ENCODE results near the gene KCND2. TPM values are rescaled to one million over a fixed set of nuclear protein-coding genes. Genes with fewer than 3 reads are reported as not detected.

KCND2 gene
- polyA plus RNA-seq, 4 donors, result 0.22 to 0.28 TPM; not detected in 2

DNA sequence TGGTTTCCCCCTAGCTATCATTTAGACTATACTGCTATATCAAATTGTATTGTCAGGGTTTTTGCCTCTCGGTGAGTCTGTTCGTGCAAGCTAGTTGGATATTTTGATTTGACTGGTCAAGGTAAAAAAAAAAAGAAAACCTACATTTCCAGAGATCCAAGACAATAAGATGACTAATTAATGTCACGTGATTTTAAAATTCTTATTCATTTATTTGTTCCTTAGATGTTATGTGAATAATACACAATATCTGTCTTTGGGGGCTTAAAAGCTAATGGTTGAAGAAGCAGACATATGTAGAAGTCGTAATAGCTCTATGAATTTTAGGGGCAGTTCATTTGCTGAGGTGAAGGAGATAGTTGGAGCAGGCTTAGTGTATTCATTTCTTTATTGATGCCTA is 191.1 kb downstream of the KCND2 start:
- Histone ChIP-seq H3K4me3 (ENCODE audit: low read depth in 1 of 3, low read length in 3 of 3) (no peak overlapping the region), H3K9me3 (ENCODE audit: control insufficient read depth in 2 of 2, insufficient read depth in 1 of 2, low read depth in 1 of 2, low read length in 1 of 2) (no peaks in the 10 kb centered on the region), H3K4me1 (ENCODE audit: control insufficient read depth in 3 of 3, insufficient read depth in 2 of 3, low read depth in 1 of 3, low read length in 2 of 3) (no peaks in the 10 kb centered on the region), H3K27me3 (ENCODE audit: control insufficient read depth in 3 of 3, insufficient read depth in 3 of 3, low read length in 3 of 3) (no peaks in the 10 kb centered on the region), H3K27ac (ENCODE audit: low read depth in 1 of 3, low read length in 2 of 3) (no peak overlapping the region), H3K36me3 (ENCODE audit: control insufficient read depth in 3 of 3, insufficient read depth in 2 of 3, low read depth in 1 of 3, low read length in 3 of 3) (no peaks in the 10 kb centered on the region)
- FAIRE-seq, result no peak
- WGBS, 3 donors, result 81 to 87% (median 86%) methylated on average over 4 of the region's 4 CpGs
- DNase-seq, result no peak

DNA sequence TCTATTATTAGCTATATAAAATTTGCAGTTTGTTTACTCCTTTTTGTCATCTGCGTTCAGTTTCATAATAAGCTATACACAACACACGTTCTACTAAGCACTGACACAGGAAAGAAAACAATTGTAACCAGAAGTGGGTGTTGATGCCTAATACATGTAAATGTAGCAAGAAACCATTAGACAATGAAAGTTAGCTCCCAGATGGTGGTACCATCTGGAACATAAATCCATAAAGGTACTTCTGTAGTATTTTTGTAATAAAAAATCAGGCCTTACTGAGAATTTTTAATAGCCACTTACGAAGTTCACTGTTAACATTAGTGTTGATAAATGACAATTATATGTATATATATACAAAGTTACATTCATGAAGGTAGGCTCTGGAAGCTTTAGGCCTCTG is 194.7 kb downstream of the KCND2 start:
- 64 to 79% (median 72%) methylated on average over 3 of the region's 3 CpGs for WGBS, 3 donors
- FAIRE-seq, result no peak

GRCh38 chr7:120468611-120469010 is 195.6 kb downstream of the KCND2 start:
- Histone ChIP-seq H3K4me1 (ENCODE audit: control insufficient read depth in 3 of 3, insufficient read depth in 2 of 3, low read depth in 1 of 3, low read length in 2 of 3) (no peaks in the 10 kb centered on the region), H3K4me3 (ENCODE audit: low read depth in 1 of 3, low read length in 3 of 3) (no peak overlapping the region), H3K9me3 (ENCODE audit: control insufficient read depth in 2 of 2, insufficient read depth in 1 of 2, low read depth in 1 of 2, low read length in 1 of 2) (no peaks in the 10 kb centered on the region), H3K36me3 (ENCODE audit: control insufficient read depth in 3 of 3, insufficient read depth in 2 of 3, low read depth in 1 of 3, low read length in 3 of 3) (no peaks in the 10 kb centered on the region), H3K27me3 (ENCODE audit: control insufficient read depth in 3 of 3, insufficient read depth in 3 of 3, low read length in 3 of 3) (no peaks in the 10 kb centered on the region), H3K27ac (ENCODE audit: low read depth in 1 of 3, low read length in 2 of 3) (no peak overlapping the region)
- FAIRE-seq (no peak), DNase-seq (no peak)
- 59 to 60% (median 60%) methylated on average over 3 of the region's 3 CpGs for WGBS, 3 donors

More for the DNA sequence above, 194.7 kb downstream of the KCND2 start:
- H3K27me3 ChIP-seq (ENCODE audit: control insufficient read depth in 3 of 3, insufficient read depth in 3 of 3, low read length in 3 of 3), result no peaks in the 10 kb centered on the region
- H3K27ac ChIP-seq (ENCODE audit: low read depth in 1 of 3, low read length in 2 of 3), result no peak overlapping the region
- no peaks in the 10 kb centered on the region for H3K4me1 ChIP-seq (ENCODE audit: control insufficient read depth in 3 of 3, insufficient read depth in 2 of 3, low read depth in 1 of 3, low read length in 2 of 3)
- H3K4me3 ChIP-seq (ENCODE audit: low read depth in 1 of 3, low read length in 3 of 3), result no peak overlapping the region
- H3K9me3 ChIP-seq (ENCODE audit: control insufficient read depth in 2 of 2, insufficient read depth in 1 of 2, low read depth in 1 of 2, low read length in 1 of 2), result no peaks in the 10 kb centered on the region
- DNase-seq, result no peak
- H3K36me3 ChIP-seq (ENCODE audit: control insufficient read depth in 3 of 3, insufficient read depth in 2 of 3, low read depth in 1 of 3, low read length in 3 of 3), result no peaks in the 10 kb centered on the region

GRCh38 chr7:120472892-120473291 is 199.9 kb downstream of the KCND2 start:
- Histone ChIP-seq H3K9me3 (ENCODE audit: control insufficient read depth in 2 of 2, insufficient read depth in 1 of 2, low read depth in 1 of 2, low read length in 1 of 2) (no peaks in the 10 kb centered on the region), H3K4me3 (ENCODE audit: low read depth in 1 of 3, low read length in 3 of 3) (no peak overlapping the region), H3K27me3 (ENCODE audit: control insufficient read depth in 3 of 3, insufficient read depth in 3 of 3, low read length in 3 of 3) (no peaks in the 10 kb centered on the region), H3K4me1 (ENCODE audit: control insufficient read depth in 3 of 3, insufficient read depth in 2 of 3, low read depth in 1 of 3, low read length in 2 of 3) (no peaks in the 10 kb centered on the region), H3K36me3 (ENCODE audit: control insufficient read depth in 3 of 3, insufficient read depth in 2 of 3, low read depth in 1 of 3, low read length in 3 of 3) (no peaks in the 10 kb centered on the region), H3K27ac (ENCODE audit: low read depth in 1 of 3, low read length in 2 of 3) (no peak overlapping the region)
- DNase-seq, result no peak
- no peak for FAIRE-seq
- 85 to 94% (median 94%) methylated on average over 3 of the region's 3 CpGs for WGBS, 3 donors

DNA sequence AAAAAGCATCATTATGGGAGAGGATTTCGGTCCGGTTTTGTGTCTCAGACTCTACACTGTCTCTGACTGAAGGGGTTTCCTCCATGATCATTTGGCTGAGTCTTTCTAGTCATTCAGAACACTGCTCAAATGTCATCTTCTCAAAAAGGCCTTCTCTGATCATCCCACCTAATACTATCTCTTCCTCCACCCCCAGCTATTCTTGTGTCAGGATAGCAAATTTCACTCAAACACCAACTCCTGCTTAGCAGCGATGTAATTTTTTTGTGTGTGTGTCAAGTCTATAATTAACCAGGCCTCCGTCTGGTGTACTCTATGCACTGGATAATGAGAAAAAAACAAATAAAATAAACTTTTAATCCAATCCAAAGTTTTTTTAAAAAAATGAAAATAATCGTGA is 200.4 kb downstream of the KCND2 start:
- H3K4me1 ChIP-seq (ENCODE audit: control insufficient read depth in 3 of 3, insufficient read depth in 2 of 3, low read depth in 1 of 3, low read length in 2 of 3), result no peaks in the 10 kb centered on the region
- 82 to 84% (median 84%) methylated on average over 5 of the region's 5 CpGs for WGBS, 3 donors
- FAIRE-seq (no peak), DNase-seq (no peak)
- no peaks in the 10 kb centered on the region for H3K27me3 ChIP-seq (ENCODE audit: control insufficient read depth in 3 of 3, insufficient read depth in 3 of 3, low read length in 3 of 3)
- H3K27ac ChIP-seq (ENCODE audit: low read depth in 1 of 3, low read length in 2 of 3), result no peak overlapping the region
- H3K4me3 ChIP-seq (ENCODE audit: low read depth in 1 of 3, low read length in 3 of 3), result no peak overlapping the region
- H3K9me3 ChIP-seq (ENCODE audit: control insufficient read depth in 2 of 2, insufficient read depth in 1 of 2, low read depth in 1 of 2, low read length in 1 of 2), result no peaks in the 10 kb centered on the region
- no peaks in the 10 kb centered on the region for H3K36me3 ChIP-seq (ENCODE audit: control insufficient read depth in 3 of 3, insufficient read depth in 2 of 3, low read depth in 1 of 3, low read length in 3 of 3)

DNA sequence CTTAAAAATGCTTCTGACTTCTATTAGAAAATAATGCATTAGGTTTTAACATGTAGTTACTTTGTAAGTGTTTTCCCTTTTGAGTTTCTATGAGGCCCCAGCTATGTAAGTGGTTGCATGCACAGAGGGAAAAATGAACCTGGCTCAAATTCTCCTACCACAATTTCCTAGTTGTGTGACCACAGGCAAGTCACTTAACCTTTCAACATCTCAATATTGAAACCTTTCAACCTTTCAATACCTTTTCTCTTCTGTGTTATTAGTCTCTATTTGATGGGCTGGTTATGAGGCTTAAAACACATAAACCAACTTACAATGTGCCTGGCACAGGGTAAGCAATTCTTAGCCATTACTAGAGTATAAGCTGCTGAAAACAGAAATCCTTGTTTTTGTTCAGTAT is 203.0 kb downstream of the KCND2 start:
- Histone ChIP-seq H3K27ac (ENCODE audit: low read depth in 1 of 3, low read length in 2 of 3) (no peak overlapping the region), H3K4me3 (ENCODE audit: low read depth in 1 of 3, low read length in 3 of 3) (no peak overlapping the region), H3K4me1 (ENCODE audit: control insufficient read depth in 3 of 3, insufficient read depth in 2 of 3, low read depth in 1 of 3, low read length in 2 of 3) (no peaks in the 10 kb centered on the region), H3K9me3 (ENCODE audit: control insufficient read depth in 2 of 2, insufficient read depth in 1 of 2, low read depth in 1 of 2, low read length in 1 of 2) (no peaks in the 10 kb centered on the region), H3K27me3 (ENCODE audit: control insufficient read depth in 3 of 3, insufficient read depth in 3 of 3, low read length in 3 of 3) (no peaks in the 10 kb centered on the region), H3K36me3 (ENCODE audit: control insufficient read depth in 3 of 3, insufficient read depth in 2 of 3, low read depth in 1 of 3, low read length in 3 of 3) (no peaks in the 10 kb centered on the region)
- no peak for DNase-seq
- FAIRE-seq, result no peak

- no peak for FAIRE-seq
- no peak for DNase-seq
Observed at GRCh38 chr7:120480472-120480871, 207.5 kb downstream of the KCND2 start.

GRCh38 chr7:120480930-120481329 is 208.0 kb downstream of the KCND2 start:
- Histone ChIP-seq H3K27me3 (ENCODE audit: control insufficient read depth in 3 of 3, insufficient read depth in 3 of 3, low read length in 3 of 3) (no peaks in the 10 kb centered on the region), H3K4me1 (ENCODE audit: control insufficient read depth in 3 of 3, insufficient read depth in 2 of 3, low read depth in 1 of 3, low read length in 2 of 3) (no peaks in the 10 kb centered on the region), H3K27ac (ENCODE audit: low read depth in 1 of 3, low read length in 2 of 3) (no peak overlapping the region), H3K4me3 (ENCODE audit: low read depth in 1 of 3, low read length in 3 of 3) (no peak overlapping the region), H3K36me3 (ENCODE audit: control insufficient read depth in 3 of 3, insufficient read depth in 2 of 3, low read depth in 1 of 3, low read length in 3 of 3) (no peaks in the 10 kb centered on the region), H3K9me3 (ENCODE audit: control insufficient read depth in 2 of 2, insufficient read depth in 1 of 2, low read depth in 1 of 2, low read length in 1 of 2) (no peaks in the 10 kb centered on the region)
- FAIRE-seq (no peak), DNase-seq (no peak)
- 89 to 93% (median 92%) methylated on average over 5 of the region's 5 CpGs for WGBS, 3 donors

More at GRCh38 chr7:120480472-120480871, 207.5 kb downstream of the KCND2 start:
- Histone ChIP-seq H3K4me3 (ENCODE audit: low read depth in 1 of 3, low read length in 3 of 3) (no peak overlapping the region), H3K9me3 (ENCODE audit: control insufficient read depth in 2 of 2, insufficient read depth in 1 of 2, low read depth in 1 of 2, low read length in 1 of 2) (no peaks in the 10 kb centered on the region), H3K4me1 (ENCODE audit: control insufficient read depth in 3 of 3, insufficient read depth in 2 of 3, low read depth in 1 of 3, low read length in 2 of 3) (no peaks in the 10 kb centered on the region), H3K27me3 (ENCODE audit: control insufficient read depth in 3 of 3, insufficient read depth in 3 of 3, low read length in 3 of 3) (no peaks in the 10 kb centered on the region), H3K36me3 (ENCODE audit: control insufficient read depth in 3 of 3, insufficient read depth in 2 of 3, low read depth in 1 of 3, low read length in 3 of 3) (no peaks in the 10 kb centered on the region), H3K27ac (ENCODE audit: low read depth in 1 of 3, low read length in 2 of 3) (no peak overlapping the region)
- 85 to 89% (median 85%) methylated on average over 2 of the region's 2 CpGs for WGBS, 3 donors

DNA sequence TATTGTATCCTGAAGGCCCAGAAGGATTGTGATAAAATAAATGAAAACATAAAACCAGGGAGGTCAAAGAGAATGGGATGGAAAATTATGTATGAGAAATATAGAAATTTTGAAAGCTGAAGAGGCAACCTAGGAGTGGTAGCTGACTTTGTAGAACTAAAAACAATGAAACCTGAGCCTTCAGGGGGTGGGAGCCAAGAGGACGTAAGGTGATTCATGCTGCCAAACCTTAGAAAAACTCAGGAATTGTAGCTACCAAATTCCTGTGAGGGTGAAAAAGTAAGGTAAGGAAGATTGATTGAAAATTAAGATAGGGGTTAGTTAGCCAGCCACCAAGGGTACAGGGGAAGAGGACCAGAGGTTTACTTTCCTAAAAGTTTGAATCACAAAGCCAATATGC is 213.2 kb downstream of the KCND2 start:
- Histone ChIP-seq H3K27ac (ENCODE audit: low read depth in 1 of 3, low read length in 2 of 3) (no peak overlapping the region), H3K36me3 (ENCODE audit: control insufficient read depth in 3 of 3, insufficient read depth in 2 of 3, low read depth in 1 of 3, low read length in 3 of 3) (no peaks in the 10 kb centered on the region), H3K9me3 (ENCODE audit: control insufficient read depth in 2 of 2, insufficient read depth in 1 of 2, low read depth in 1 of 2, low read length in 1 of 2) (no peaks in the 10 kb centered on the region), H3K4me1 (ENCODE audit: control insufficient read depth in 3 of 3, insufficient read depth in 2 of 3, low read depth in 1 of 3, low read length in 2 of 3) (no peaks in the 10 kb centered on the region), H3K27me3 (ENCODE audit: control insufficient read depth in 3 of 3, insufficient read depth in 3 of 3, low read length in 3 of 3) (no peaks in the 10 kb centered on the region), H3K4me3 (ENCODE audit: low read depth in 1 of 3, low read length in 3 of 3) (no peak overlapping the region)
- FAIRE-seq (no peak), DNase-seq (no peak)
- WGBS, 3 donors, result 50 to 73% (median 61%) methylated on average over 1 of the region's 1 CpG
